SK-N-MC (cell line): ENCODE measurements around the gene TPRG1.
A peak's percentile ranks its signal among the peaks of the same experiment; 100 is the strongest.

ENCODE experiments used
- DNase-seq: peaks from one replicate; pipeline ENCODE4 v3.0.0-alpha.2; 2011; ENCODE audit warnings: low read depth, low spot score
- H3K27ac ChIP-seq: fragments of 200-600 bp; sonication (generic); 2 replicates; pipeline ENCODE4 v1.5.1; 2016; ENCODE audit warnings: mixed run types
- H3K36me3 ChIP-seq: fragments of 200-600 bp; sonication (generic); 2 replicates; pipeline ENCODE4 v1.6.1; 2017; ENCODE audit warnings: antibody characterized with exemption, low read length, mixed read lengths; ENCODE audit not compliant: insufficient read depth
- H3K4me3 ChIP-seq: fragments of 200-600 bp; sonication (generic); 2 replicates; pipeline ENCODE4 v1.5.1; 2016
- H3K9ac ChIP-seq: fragments of 200-600 bp; sonication (generic); 2 replicates; pipeline ENCODE4 v1.8.0; 2017; ENCODE audit warnings: mixed run types, mixed read lengths; ENCODE audit not compliant: insufficient read length
- H3K9me3 ChIP-seq: fragments of 200-600 bp; sonication (generic); 2 replicates; pipeline ENCODE4 v1.6.1; 2017; ENCODE audit warnings: low read depth, mild to moderate bottlenecking, antibody characterized with exemption, low read length, moderate library complexity, mixed read lengths
- EZH2 ChIP-seq: fragments of 200-600 bp; sonication (generic); IDR thresholded peaks from one replicate; pipeline ENCODE4 v1.6.1; 2017; ENCODE audit warnings: antibody characterized with exemption
- FOXP2 ChIP-seq: optimal IDR thresholded peaks from 2 replicates; pipeline ENCODE3; 2011; ENCODE audit warnings: mild to moderate bottlenecking, moderate library complexity; ENCODE audit not compliant: insufficient read depth; ENCODE audit errors: extremely low read length, control extremely low read depth
- POLR2AphosphoS5 ChIP-seq: IDR thresholded peaks from 2 replicates; pipeline ENCODE4 v1.6.1; 2012; ENCODE audit warnings: mild to moderate bottlenecking, low read depth, low read length, borderline replicate concordance

TPRG1 gene

GRCh38 chr3:189138901-189139610 is 32.7 kb upstream of the TPRG1 start:
- no peak for DNase-seq
- TF ChIP-seq POLR2AphosphoS5: no peak
- no peak for TF ChIP-seq EZH2
- TF ChIP-seq FOXP2: no peak
- H3K9ac ChIP-seq: no peak overlapping the region
- no peaks in the 10 kb centered on the region for H3K9me3 ChIP-seq
- H3K27ac ChIP-seq: no peak overlapping the region
- H3K4me3 ChIP-seq: no peak overlapping the region
- H3K36me3 ChIP-seq: no peaks in the 10 kb centered on the region

DNA sequence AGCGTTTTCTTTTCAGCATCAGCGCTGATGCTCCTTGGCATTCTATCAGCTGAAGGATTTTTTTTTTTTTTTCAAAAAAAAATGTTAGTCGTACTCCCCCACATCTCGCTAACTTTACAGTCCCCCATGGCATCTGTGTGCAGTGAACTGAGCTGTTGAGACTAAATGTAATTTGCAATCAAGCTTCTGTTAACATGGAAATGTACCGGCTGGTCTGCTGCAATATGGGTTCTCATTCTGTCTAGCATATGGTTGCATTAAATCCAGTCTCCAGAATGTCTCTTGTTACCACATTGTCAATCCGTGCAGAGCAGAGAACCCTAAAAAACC is 32.2 kb upstream of the TPRG1 start:
- Histone ChIP-seq H3K9ac (no peak overlapping the region), H3K9me3 (no peaks in the 10 kb centered on the region), H3K36me3 (no peaks in the 10 kb centered on the region), H3K4me3 (no peak overlapping the region), H3K27ac (no peak overlapping the region)
- TF ChIP-seq POLR2AphosphoS5 (no peak), FOXP2 (no peak), EZH2 (no peak)
- DNase-seq: no peak

- no peaks in the 10 kb centered on the region for H3K9me3 ChIP-seq
- TF ChIP-seq EZH2: no peak
- no peak for TF ChIP-seq FOXP2
- no peak for TF ChIP-seq POLR2AphosphoS5
- no peak for DNase-seq
- H3K27ac ChIP-seq: no peak overlapping the region
- no peaks in the 10 kb centered on the region for H3K36me3 ChIP-seq
- H3K4me3 ChIP-seq: no peak overlapping the region
- no peak overlapping the region for H3K9ac ChIP-seq
Measured at GRCh38 chr3:189142527-189142926, 29.2 kb upstream of the TPRG1 start.

GRCh38 chr3:189143321-189143720 is 28.4 kb upstream of the TPRG1 start:
- TF ChIP-seq FOXP2 (no peak), POLR2AphosphoS5 (no peak), EZH2 (no peak)
- Histone ChIP-seq H3K9me3 (no peaks in the 10 kb centered on the region), H3K36me3 (no peaks in the 10 kb centered on the region), H3K4me3 (no peak overlapping the region), H3K9ac (no peak overlapping the region), H3K27ac (no peak overlapping the region)
- DNase-seq: no peak

DNA sequence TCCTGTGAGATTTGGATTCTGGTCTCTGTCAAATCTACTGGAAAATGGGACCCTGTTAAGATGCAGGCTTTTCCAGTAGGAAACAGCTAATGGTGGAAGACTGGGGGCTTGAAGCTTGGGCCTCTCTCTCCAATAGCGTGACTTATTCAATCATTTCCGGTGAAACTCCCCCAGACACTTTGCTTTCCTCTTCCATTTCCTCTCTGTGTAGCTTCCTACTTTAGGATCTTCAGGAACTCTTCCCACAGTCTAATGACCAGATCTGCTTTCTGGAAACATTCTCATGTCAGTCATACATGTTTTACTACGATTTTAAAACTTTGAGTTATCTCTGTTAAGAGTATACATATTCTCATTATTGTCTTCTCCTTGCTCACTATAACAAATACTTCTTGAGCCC is 28.0 kb upstream of the TPRG1 start:
- H3K36me3 ChIP-seq: no peaks in the 10 kb centered on the region
- no peak overlapping the region for H3K9ac ChIP-seq
- no peak for DNase-seq
- H3K4me3 ChIP-seq: no peak overlapping the region
- no peak overlapping the region for H3K27ac ChIP-seq
- no peaks in the 10 kb centered on the region for H3K9me3 ChIP-seq
- TF ChIP-seq FOXP2 (no peak), EZH2 (no peak), POLR2AphosphoS5 (no peak)

DNA sequence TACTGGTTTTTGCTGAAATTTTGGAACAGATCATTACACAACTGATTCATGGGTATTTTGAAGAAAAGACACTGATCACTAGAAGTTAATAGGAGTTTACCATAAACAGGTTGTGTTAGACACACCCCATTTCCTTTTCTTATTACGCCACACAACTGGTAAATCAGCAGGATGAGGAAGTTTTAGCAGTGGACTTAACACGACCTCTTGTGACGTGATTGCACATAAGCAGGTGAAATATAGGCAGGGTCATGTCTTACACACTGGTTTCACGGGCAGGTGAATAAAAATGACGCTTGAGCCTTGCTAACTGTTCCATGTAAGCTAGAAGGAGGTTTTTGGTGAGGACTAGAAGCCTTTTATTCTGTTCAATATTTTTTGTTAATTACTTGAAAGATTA is 27.1 kb upstream of the TPRG1 start:
- TF ChIP-seq EZH2: no peak
- TF ChIP-seq POLR2AphosphoS5: no peak
- no peak for TF ChIP-seq FOXP2
- no peak overlapping the region for H3K4me3 ChIP-seq
- no peaks in the 10 kb centered on the region for H3K9me3 ChIP-seq
- no peaks in the 10 kb centered on the region for H3K36me3 ChIP-seq
- H3K9ac ChIP-seq: no peak overlapping the region
- no peak overlapping the region for H3K27ac ChIP-seq
- DNase-seq: no peak

DNA sequence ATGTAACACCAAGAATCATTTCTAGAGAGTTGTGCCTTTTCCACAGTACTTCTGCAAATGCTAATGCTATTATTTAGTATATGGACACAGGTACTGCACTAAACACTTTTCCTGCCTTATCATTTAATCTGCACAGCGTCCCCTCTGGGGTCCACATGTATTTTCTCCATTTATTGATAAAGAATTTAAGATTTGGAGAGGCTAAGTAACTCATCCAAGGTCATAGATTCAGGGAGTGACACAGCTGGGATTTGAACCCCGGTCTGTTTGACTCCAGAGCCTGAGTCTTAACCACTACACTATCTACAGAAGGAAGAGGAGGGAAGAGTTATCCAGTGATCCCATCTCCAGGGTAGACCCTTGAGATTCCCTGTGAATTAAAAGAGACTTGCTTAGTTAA is 24.9 kb upstream of the TPRG1 start:
- Histone ChIP-seq H3K4me3 (no peak overlapping the region), H3K27ac (peak overlapping the region; percentile 12; the same call in 1 of the 2 replicates), H3K36me3 (no peaks in the 10 kb centered on the region), H3K9ac (no peak overlapping the region), H3K9me3 (no peaks in the 10 kb centered on the region)
- DNase-seq: peak; percentile 70
- TF ChIP-seq POLR2AphosphoS5 (no peak), FOXP2 (no peak), EZH2 (no peak)

- peak; percentile 90 for DNase-seq
Measured at GRCh38 chr3:189148081-189148507, 23.7 kb upstream of the TPRG1 start.

DNA sequence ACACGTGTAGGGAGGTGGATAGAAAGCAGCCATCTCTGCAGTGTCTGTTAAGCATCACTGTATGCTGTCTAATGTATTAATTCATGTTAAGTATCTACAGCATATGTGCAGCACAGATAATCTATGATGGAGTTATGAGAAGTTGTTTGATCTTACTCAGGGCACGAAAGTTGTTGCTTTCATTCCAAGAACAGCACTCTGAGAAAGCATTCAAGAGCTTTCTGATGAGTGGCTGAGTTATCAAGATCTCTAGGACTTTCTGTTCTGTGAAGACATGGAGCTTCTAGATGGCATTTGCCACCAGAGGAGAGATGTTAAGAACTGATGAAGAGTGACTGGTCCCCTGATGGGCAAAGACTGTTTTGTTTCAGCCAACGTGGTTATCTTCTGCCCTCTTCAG is 22.6 kb upstream of the TPRG1 start:
- Histone ChIP-seq H3K9ac (no peak overlapping the region), H3K27ac (no peak overlapping the region), H3K4me3 (no peak overlapping the region), H3K9me3 (no peaks in the 10 kb centered on the region), H3K36me3 (no peaks in the 10 kb centered on the region)
- DNase-seq: no peak
- TF ChIP-seq POLR2AphosphoS5: no peak
- no peak for TF ChIP-seq FOXP2
- TF ChIP-seq EZH2: no peak

More at GRCh38 chr3:189148081-189148507, 23.7 kb upstream of the TPRG1 start:
- Histone ChIP-seq H3K9me3 (no peaks in the 10 kb centered on the region), H3K36me3 (no peaks in the 10 kb centered on the region), H3K9ac (peak overlapping the region; percentile 39), H3K27ac (peak overlapping the region; percentile 6; the same call in 1 of the 2 replicates), H3K4me3 (peak overlapping the region; percentile 3; the same call in 1 of the 2 replicates)
- no peak for TF ChIP-seq EZH2
- TF ChIP-seq POLR2AphosphoS5: no peak
- no peak for TF ChIP-seq FOXP2
